Astrocyte of the spinal cord (primary cell): ENCODE measurements around the gene RTN4IP1.

ENCODE experiments used
- DNase-seq: peaks from one replicate; pipeline ENCODE4 v3.0.0; 2011; ENCODE audit warnings: low read depth, low spot score
- H3K4me3 ChIP-seq: 2 replicates; pipeline ENCODE4 v1.5.1; 2011; ENCODE audit warnings: low read depth, mild to moderate bottlenecking, low read length, moderate library complexity
- in situ Hi-C: cut with HindIII; loops from 2 replicates; pipeline ENCODE4 v1.10.0; 2017; ENCODE audit warnings: low sequenced_read_pairs
- TF ChIP-seq, protein P1 (sequence below): IDR thresholded peaks from 2 replicates; pipeline ENCODE4 v1.5.1; 2012; ENCODE audit warnings: low read depth, mild to moderate bottlenecking, low read length, inconsistent platforms

The RTN4IP1 gene

DNA sequence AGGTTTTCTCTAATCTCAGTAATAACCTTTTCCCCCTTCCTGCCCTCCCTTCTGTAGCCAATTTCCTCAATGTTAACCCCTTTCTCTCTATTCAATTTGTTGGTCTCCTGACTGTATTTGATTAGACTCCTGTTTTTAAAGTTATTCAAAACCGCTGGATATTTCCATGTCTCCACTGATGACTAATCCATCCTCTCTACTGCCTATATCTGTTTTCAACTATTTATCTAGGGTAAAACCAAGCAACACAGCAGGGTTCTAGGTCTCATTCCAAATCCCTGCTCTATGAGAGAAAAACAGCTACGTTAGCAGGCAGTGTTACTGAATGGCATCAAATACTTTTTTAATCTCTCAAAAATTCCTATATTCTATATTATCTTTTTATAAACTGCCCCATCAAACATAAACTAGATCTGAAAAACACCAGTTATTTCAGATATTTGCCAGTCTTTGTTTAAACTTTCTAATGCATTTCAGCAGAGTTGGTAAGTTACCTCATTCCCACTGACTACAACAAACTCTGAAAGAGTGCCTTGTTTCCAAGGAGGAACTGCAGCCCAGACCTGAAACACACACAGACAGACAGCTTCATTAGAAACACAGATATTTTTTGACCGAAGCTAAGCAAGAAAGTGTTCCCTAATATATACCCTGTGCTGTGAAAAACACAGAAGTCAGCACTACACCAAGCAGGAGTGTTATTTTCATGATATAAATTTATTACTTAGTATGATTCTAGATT lies 8.2 kb downstream of the RTN4IP1 start:
- TF ChIP-seq, protein P1, sequence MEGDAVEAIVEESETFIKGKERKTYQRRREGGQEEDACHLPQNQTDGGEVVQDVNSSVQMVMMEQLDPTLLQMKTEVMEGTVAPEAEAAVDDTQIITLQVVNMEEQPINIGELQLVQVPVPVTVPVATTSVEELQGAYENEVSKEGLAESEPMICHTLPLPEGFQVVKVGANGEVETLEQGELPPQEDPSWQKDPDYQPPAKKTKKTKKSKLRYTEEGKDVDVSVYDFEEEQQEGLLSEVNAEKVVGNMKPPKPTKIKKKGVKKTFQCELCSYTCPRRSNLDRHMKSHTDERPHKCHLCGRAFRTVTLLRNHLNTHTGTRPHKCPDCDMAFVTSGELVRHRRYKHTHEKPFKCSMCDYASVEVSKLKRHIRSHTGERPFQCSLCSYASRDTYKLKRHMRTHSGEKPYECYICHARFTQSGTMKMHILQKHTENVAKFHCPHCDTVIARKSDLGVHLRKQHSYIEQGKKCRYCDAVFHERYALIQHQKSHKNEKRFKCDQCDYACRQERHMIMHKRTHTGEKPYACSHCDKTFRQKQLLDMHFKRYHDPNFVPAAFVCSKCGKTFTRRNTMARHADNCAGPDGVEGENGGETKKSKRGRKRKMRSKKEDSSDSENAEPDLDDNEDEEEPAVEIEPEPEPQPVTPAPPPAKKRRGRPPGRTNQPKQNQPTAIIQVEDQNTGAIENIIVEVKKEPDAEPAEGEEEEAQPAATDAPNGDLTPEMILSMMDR = no peak
- DNase-seq = peak; percentile 93
- in situ Hi-C loops = no loop called here
- H3K4me3 ChIP-seq = no peak overlapping the region

DNA sequence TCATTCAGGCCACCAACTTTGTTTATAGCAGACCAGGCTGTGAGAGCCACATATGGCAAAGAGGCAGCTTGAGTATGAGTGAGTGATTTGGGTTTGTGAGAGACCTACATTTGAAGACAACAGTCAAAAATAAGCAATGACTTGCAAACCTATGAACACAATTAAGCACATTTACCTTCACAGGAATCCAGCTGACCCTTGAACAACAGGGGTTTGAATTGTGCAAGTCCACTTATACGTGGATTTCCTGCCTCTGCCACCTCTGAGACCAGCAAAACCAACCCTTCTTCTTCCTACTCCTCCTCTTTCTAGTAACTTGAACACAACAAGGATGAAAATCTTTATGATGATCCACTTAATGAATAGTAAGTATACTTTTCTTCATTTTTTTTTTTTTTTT lies 10.1 kb downstream of the RTN4IP1 start:
- no peak for DNase-seq
- in situ Hi-C loops = no loop called here
- TF ChIP-seq, protein P1 = no peak
- no peak overlapping the region for H3K4me3 ChIP-seq

DNA sequence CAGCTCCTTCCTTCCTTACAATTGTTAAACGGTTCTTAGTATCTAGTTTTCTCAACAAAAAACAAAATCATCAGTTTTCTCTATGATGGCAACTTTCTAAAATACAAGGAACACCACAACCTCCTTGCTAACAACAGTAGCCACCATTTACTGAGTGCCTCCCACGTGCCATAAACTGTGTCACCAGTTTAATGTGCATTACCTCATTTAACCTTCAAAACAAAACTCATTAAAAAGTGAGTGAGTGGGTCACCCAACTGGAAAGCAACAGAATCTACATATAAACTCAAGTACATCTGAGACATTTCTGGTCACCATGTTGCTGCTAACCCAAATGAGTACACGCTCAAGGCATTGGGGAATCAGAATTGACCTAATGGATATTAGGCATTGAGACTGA lies 11.0 kb downstream of the RTN4IP1 start:
- TF ChIP-seq, protein P1 = no peak
- DNase-seq = no peak
- in situ Hi-C loops = no loop called here
- H3K4me3 ChIP-seq = no peak overlapping the region

DNA sequence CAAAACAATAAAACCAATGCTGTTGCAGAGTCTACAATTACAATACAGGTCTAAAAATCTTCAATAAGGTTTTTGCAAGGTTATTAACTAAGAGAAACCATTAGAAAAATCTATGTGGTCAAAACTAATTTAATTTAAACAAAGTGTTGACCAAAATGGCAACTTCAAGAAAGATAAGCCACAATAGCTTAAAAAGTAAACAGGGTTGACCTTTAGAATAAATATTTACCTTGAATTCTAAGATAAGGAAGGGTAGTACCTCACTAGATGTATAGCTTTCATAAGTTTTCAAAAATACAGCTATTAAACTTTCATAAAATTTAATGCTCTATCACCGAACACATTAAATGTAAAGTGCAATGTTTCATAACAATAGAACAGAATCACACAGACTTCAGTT lies 11.4 kb downstream of the RTN4IP1 start:
- TF ChIP-seq, protein P1 = no peak
- DNase-seq = no peak
- no peak overlapping the region for H3K4me3 ChIP-seq
- in situ Hi-C loops = no loop called here

DNA sequence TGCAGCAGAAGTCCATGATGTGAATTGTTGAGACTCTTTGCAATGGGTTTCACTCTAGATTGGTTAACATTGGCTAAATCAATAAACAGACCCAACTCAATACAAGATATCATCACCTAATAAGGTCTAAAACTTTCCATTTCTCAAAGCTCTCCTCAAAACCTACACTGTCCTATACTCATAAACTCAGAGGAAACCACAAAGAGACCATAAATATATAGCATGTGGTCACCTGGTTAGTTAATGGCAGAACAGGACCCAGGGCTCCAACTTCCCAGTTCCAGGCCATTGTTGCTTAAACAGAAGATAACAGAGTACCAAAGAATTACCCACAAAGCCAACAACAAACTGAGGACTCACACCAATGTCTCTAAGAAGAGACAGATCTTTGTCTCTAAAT lies 12.0 kb downstream of the RTN4IP1 start:
- no peak for DNase-seq
- no peak overlapping the region for H3K4me3 ChIP-seq
- in situ Hi-C loops = no loop called here
- TF ChIP-seq, protein P1 = no peak

DNA sequence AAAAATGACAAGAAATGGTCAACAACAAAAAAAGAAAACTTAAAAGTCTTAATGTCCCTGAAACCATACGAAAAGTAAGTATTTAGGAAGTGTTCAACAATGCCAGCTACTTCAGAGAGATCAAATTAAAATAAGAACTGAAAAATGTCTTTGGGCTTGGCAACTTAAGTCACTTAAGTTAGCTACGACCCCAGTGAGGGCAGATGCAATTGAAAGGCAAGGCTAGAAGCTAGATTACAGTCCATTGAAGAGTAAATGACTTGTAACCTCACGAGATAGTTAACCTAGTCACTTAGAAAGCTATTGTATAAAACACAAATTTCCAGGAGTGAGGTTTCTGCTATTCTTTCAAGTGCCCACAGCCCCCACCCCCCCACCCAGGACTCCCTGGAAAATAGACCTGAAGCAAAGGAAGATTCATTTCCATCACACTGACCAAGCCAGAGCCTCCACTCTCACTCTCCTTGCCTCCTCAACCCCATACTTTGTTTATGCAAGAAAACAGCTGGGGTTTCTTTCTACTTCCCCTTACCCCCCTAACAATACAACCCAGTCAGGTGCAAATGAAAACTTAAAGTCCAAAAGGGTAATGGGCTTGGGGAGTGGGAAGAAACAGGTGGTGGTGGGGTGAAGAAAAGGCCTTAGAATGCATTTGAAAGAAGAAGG lies 14.6 kb downstream of the RTN4IP1 start:
- TF ChIP-seq, protein P1 = no peak
- DNase-seq = no peak
- H3K4me3 ChIP-seq = no peak overlapping the region
- in situ Hi-C loops = no loop called here
